Nephron progenitor cell (in vitro differentiated cells): Measurements from ENCODE around the gene PARP12.

Experiments
- DNase-seq: peaks from one replicate; pipeline ENCODE4 v3.0.0; 2021
- H3K27ac Mint-ChIP-seq: 2 replicates; pipeline ENCODE4 v1.8.0; 2021; ENCODE audit warnings: mild to moderate bottlenecking, moderate library complexity, mixed read lengths
- H3K27me3 Mint-ChIP-seq: 2 replicates; pipeline ENCODE4 v1.8.0; 2021; ENCODE audit warnings: mild to moderate bottlenecking, low read depth, mixed read lengths; ENCODE audit not compliant: poor library complexity
- H3K36me3 Mint-ChIP-seq: 2 replicates; pipeline ENCODE4 v1.8.0; 2021; ENCODE audit warnings: low read depth, mixed read lengths
- H3K4me1 Mint-ChIP-seq: 2 replicates; pipeline ENCODE4 v1.8.0; 2021; ENCODE audit warnings: mixed read lengths
- H3K4me3 Mint-ChIP-seq: 2 replicates; pipeline ENCODE4 v1.8.0; 2021; ENCODE audit warnings: mild to moderate bottlenecking, moderate library complexity, mixed read lengths
- H3K9me3 Mint-ChIP-seq: 2 replicates; pipeline ENCODE4 v1.8.0; 2021; ENCODE audit warnings: mild to moderate bottlenecking, moderate library complexity, mixed read lengths
- CTCF ChIP-seq: fragments of 200-600 bp; sonication (generic); IDR thresholded peaks from 2 replicates; pipeline ENCODE4 v1.5.0; 2021; ENCODE audit warnings: antibody characterized with exemption

Gene PARP12

GRCh38 chr7:140019606-140020005 lies 43.1 kb downstream of the PARP12 start:
- DNase-seq = no peak
- Mint-ChIP-seq H3K27ac (peak overlapping the region; percentile 29), H3K36me3 (no peaks in the 10 kb centered on the region), H3K9me3 (no peaks in the 10 kb centered on the region), H3K4me1 (peaks cover 26% of the 10 kb centered on the region), H3K27me3 (peaks cover 14% of the 10 kb centered on the region), H3K4me3 (no peak overlapping the region)
- no peak for TF ChIP-seq CTCF

- no peaks in the 10 kb centered on the region for H3K36me3 Mint-ChIP-seq
- H3K4me3 Mint-ChIP-seq = no peak overlapping the region
- DNase-seq = no peak
- H3K27ac Mint-ChIP-seq = peak overlapping the region; percentile 29
- TF ChIP-seq CTCF = no peak
- H3K27me3 Mint-ChIP-seq = peaks cover 14% of the 10 kb centered on the region
- no peaks in the 10 kb centered on the region for H3K9me3 Mint-ChIP-seq
- peaks cover 26% of the 10 kb centered on the region for H3K4me1 Mint-ChIP-seq
Measured at GRCh38 chr7:140019172-140019571, 43.6 kb downstream of the PARP12 start.

GRCh38 chr7:140018125-140019043 lies 44.4 kb downstream of the PARP12 start:
- Mint-ChIP-seq H3K27ac (no peak overlapping the region), H3K36me3 (no peaks in the 10 kb centered on the region), H3K9me3 (no peaks in the 10 kb centered on the region), H3K27me3 (peaks cover 11% of the 10 kb centered on the region), H3K4me3 (no peak overlapping the region), H3K4me1 (peaks cover 26% of the 10 kb centered on the region)
- DNase-seq = no peak
- TF ChIP-seq CTCF = no peak

- Mint-ChIP-seq H3K27ac (no peak overlapping the region), H3K9me3 (no peaks in the 10 kb centered on the region), H3K4me1 (peaks cover 25% of the 10 kb centered on the region), H3K36me3 (no peaks in the 10 kb centered on the region), H3K4me3 (no peak overlapping the region), H3K27me3 (peaks cover 11% of the 10 kb centered on the region)
- TF ChIP-seq CTCF = no peak
- DNase-seq = no peak
Measured at GRCh38 chr7:140017543-140017942, 45.2 kb downstream of the PARP12 start.

- H3K4me1 Mint-ChIP-seq = peaks cover 22% of the 10 kb centered on the region
- no peak overlapping the region for H3K4me3 Mint-ChIP-seq
- H3K9me3 Mint-ChIP-seq = no peaks in the 10 kb centered on the region
- no peak for TF ChIP-seq CTCF
- peaks cover 11% of the 10 kb centered on the region for H3K27me3 Mint-ChIP-seq
- no peaks in the 10 kb centered on the region for H3K36me3 Mint-ChIP-seq
- no peak for DNase-seq
- H3K27ac Mint-ChIP-seq = no peak overlapping the region
Measured at GRCh38 chr7:140017034-140017433, 45.7 kb downstream of the PARP12 start.

GRCh38 chr7:140016540-140016939 lies 46.2 kb downstream of the PARP12 start:
- H3K4me3 Mint-ChIP-seq = no peak overlapping the region
- peaks cover 15% of the 10 kb centered on the region for H3K27me3 Mint-ChIP-seq
- DNase-seq = no peak
- TF ChIP-seq CTCF = no peak
- no peaks in the 10 kb centered on the region for H3K9me3 Mint-ChIP-seq
- H3K27ac Mint-ChIP-seq = no peak overlapping the region
- H3K36me3 Mint-ChIP-seq = no peaks in the 10 kb centered on the region
- peaks cover 23% of the 10 kb centered on the region for H3K4me1 Mint-ChIP-seq
